Activated CD4-positive, alpha-beta T cell treated with anti-CD3 and anti-CD28 coated beads for 24 hours (primary cell): ENCODE data around the gene SMIM12.
"Not testable (repeated sequence)": the region's sequence is repeated elsewhere in the genome, so short reads cannot be mapped to it uniquely, and the experiment has no call there.

ENCODE experiments used
- DNase-seq, 2 donors: peaks; one replicate each; pipeline ENCODE4 v3.0.0-alpha.2; 2020; ENCODE audit warnings: low read depth in 2 of 2

SMIM12 gene

DNA sequence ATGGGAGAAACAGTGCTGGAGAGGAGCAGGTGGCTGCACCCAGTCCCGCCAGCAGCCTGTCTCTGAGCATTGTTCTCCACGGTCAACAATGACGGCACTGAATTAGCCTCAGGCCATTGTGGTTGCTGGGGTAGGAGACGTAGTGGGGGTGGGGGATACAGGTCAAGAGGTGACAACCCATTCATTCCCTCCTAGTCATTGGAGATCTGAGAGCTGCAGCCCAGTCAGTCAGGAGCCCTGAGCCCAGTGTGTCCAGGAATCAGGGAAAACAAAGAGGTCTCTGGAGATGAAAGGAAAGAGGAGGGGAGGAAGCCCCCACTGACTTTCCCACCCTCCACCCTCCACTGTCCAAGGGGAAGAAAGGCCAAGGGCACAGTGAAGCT, 15.3 kb downstream of the SMIM12 start:
- no peak for DNase-seq

DNA sequence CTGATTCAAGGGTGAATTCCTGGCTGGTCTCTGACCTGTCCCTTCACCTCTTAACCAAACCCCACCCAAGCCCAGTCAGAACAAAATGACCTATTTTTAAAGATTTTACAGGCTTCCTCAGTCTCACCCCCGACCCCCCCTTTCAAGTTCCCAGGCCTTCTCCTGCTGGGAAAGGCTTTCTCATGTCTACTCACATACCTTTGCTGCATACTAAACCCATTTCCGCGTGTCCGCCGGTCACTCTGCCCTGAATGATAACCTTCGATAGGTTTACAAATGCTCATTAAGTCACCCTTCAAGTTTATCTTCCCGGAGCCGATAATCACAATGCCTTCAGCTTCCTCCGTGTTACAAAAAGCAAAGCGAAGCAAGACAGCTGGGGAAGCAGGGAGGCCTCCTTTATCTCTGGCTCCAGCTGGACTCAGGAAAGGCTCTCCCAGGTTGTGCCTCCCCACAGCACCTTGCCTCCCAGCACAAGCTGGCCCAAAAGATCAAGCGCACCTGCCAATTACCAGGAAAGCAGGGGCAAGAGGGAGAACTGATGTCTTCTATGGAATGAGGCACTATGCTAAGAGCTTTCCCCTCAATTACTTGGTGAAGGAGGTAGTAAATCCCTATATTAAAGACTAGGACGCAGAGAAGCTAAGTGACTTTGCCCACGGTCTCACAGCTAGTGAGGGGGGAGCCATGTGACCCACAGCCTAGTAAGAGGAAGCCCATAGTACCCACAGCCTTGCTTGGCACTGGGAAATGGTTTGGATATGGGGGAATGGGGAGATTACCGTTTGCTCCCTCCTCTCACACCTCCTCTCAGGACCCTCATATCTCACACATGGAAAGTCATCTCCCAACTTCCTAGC, 15.9 kb downstream of the SMIM12 start:
- no peak for DNase-seq

DNA sequence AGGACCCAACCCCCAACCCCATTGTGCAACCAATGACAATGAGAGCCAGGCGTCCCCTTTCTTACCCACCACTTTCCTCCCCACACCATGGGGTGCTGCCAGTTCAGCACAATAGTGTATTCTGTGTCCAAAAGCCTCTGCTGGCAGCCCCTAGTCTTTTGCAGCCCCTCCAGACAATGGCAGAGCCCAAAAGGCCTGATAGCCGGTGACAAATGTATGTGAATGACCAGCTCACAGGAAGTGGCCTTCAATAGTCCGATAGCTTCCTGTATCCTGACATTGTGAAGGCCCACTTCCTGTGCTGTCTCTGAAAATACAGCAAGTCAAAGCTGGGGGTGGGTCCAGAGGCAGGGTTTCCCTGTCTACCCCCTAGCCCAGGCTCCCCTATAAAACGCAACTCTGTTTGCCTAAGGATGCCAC, 16.6 kb downstream of the SMIM12 start:
- DNase-seq = no peak

DNA sequence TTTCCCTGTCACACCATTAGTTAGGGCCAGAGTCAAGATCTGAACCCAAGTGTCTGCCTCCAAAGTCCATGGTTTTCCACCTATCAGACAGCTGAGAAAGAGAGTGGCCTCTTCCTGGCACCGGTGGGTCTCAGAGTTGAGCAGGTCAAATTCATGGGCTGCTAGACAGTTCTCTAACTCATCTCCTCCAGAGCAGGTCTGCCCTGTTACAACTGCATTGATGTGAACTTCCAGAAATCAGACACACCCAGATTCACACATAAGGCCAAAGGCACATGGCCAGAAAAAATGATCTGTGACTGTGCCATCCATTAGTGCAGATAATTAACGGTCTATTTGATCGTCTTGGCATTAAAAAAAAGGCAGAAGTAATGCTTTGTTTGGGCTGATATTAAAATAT, 17.5 kb downstream of the SMIM12 start:
- no peak for DNase-seq

DNA sequence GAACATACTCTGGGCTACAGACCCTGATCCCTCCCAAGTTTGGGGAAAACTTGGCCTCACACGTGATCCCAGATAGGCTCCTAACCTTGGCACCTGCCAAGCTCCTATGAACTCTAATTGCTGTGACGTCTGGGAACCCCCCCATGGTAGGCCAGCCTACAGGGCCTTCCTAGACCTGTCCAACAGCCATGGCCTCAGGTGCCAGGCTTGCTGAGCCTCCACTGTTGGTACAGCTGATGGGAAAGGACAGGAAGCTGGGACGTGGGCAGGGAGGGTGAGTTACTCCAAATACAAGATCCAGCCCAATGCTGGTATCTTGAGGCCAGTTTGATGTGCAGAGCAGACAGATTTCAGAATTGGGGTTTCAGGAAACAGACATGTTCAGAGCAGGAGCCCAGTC, 19.1 kb downstream of the SMIM12 start:
- no peak for DNase-seq

DNA sequence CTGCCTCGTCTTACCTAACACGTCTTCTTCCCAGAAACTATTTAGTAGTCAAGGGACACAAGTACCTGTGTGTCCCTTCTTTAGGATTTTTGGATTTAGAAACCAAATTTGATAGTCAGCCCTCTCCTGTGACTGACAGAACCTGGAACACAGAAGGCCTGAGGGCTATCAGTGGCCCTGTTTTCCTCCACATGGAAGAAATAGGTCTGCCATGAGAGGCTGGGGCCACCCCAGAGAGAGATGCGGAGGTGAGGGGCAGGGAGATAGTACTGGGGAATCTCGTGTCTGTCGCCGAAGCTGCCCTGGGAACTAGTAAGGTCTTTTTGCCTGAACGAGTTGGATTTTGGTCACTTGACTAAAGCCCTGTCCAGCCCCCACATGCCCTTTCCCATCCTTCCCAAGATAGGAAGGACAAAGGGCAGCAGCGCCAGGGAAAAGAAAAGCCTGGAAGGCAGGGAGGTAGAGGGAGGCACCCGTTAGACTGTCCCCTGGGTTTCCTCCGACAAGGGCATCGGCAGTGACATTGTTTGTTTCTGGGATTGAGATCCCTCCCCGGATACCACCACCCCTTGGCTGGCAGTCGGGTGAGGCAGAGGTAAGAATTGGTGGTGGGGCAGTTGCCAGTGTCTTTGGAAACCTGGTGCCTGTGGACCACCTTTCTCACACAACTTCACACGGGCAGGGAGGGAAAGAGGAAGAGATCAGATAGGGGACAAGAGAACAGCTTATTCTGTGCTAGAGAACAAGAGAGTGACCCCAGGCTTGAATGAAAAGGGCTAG, 19.8 kb downstream of the SMIM12 start:
- no peak for DNase-seq

DNA sequence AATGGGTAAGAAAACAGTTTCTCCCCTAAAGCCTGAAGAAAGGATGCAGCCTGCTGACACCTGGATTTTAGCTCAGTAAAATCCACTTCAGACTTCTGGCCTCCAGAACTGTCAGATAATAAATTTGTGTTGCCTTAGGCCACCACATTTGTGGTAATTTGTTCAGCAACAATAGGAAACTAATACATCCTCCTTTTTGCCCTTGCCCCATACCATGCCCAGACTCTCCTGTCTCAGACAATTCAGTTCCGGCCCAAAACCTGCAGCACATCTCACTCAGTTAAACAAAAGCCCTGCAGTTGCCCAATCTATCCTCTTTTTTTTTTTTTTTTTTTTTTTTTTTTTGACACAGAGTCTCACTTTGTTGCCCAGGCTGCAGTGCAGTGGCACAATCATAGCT, 25.8 kb downstream of the SMIM12 start:
- DNase-seq = no peak

DNA sequence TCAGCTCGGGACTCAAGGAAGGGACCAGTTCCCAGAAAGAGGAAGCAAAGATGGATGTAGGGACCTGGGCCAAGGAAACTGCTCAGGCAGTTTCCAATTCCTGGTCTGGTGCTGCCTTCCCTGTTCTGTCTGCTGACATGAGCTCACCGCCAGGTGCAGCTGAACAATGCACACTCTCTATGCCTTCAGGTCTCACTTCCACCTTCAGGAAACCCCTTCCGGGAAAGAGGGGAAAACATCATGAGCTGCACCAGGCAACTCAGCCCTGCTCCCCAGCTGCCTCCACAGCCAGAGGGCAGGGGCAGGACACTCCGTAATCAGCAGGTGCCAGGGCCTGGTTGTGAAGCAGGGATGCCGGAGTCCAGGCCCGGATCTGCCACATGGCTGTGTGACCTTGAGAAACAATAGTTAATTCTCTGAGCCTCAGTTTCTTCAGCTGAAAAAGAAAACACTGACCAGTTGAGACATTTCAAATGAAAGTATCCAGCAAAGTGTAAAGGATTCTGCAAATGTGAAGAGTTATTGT, 27.8 kb downstream of the SMIM12 start:
- DNase-seq = no peak

DNA sequence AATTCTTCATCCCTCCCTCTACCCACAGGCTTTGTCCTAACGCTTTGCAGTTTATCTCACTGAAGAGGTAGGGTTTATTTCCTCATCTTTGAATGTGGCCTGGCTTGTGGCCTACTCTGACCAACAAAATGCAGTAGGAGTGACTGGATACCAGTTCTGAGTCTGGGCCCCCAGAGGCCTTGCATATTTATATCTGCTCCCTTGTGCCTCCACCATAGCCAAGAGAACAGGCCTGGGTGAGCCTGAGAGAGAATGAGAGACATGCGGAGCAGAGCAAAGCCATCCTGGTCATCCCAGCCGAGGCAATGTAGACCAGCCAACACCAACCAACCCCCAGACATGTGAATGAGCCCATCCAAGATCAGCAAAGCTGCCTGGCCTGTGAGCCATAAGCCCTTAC, 30.3 kb downstream of the SMIM12 start:
- DNase-seq = no peak

DNA sequence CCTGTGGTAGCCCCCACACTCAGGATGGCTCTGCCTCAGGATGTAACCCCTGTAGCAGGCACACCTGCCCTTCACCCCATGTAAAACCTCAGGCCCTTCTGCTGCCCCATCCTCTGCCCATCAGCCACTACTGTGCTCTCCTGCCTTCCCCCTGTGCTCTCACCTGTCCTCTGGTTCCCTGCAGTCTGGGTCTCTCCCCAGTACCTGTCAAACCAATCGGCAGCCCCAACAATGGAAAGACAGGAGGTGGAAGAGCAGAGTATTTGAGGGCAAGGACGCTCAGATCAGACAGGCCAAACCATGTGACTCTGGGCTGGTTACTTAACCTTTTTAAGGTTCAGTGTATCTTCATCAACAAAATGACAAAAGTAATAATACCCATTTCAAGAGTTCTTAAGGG, 30.9 kb downstream of the SMIM12 start:
- no peak for DNase-seq

DNA sequence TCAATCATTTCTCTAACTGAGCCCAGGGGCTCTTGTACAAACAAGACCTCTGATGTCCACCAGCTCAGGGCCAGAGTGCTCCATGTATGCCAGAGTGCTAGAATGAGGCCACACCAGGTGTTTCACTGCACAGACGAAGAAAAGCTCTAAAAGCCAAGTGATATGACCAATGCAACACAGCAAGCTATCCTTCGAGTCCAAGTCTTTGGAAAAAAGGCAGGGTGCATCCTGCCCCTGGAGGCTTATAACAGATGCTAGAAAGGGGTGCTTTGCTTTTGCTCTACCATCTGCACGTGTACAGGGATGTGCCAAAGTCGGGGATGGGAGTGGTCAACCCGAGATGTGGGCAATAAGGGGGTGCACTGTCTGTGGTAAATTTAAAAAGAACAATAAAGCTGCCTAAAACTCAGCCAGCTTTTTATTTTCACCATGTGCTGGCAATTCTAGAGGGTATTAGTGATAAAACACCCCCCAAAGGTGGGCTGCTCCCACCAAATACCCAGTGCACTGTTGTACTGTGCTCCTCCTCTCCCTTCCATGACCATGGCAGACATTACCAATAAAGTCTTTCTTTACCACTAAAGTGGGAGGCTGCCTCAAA, 32.1 kb downstream of the SMIM12 start:
- no peak for DNase-seq

DNA sequence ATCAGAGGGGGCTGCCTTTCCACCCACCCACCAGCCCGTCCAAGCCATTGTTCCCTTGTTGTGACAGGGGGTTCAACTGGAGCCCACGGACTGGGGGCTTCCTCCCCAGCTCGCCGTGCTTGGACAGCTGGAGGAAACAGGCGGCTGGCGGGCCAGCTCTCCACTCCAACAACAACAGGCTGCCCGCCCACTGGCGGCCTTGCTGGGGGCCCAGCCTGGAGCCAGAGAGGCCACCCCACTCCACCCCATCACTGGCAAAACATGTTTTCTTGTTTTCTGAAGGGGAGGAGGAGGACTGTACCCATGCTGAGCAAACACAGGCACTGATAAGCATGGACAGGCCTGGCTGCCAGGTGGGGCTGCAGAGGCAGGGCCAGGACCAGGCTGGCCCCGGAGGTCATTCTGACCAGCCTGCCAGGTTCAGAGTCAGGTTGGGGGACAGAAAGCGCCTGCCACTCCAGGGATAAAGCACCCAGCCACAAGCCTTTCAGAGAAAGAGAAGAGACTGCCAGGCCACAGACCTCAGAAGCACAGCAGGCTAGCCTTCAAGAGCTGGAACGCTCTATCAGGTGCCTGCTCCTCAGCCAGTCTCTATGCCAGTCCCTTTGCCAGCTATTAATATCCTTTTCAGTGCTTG, 34.0 kb downstream of the SMIM12 start:
- no peak for DNase-seq

DNA sequence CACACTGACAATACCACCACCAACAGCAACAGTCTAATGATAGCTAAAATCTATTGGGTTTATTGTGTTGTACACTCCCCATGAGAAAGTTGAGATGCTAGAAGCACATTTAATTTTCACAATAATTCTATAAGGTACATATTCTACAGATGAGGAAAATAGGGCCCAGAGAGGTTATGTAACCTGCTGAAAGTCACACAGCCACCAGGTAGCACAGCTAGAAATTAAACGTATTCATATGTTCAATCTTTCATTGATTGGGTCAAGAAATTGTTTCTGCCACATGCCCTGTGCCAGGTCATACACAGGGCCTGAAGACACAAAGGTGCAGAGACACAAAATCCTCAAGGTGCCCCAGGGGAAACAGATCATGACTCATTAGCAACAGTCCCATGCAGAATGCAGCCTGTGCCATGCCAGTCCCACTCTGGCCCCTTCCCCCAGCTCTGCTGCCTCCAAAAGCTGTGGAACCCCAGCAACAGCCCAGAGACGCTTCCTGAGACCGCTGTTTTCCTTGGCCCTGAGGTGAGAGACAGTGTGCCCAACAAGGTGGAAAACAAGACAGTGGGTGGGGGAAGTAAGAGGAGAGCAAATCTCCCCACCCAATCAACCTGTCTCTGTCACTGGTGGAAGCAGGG, 34.6 kb downstream of the SMIM12 start:
- no peak for DNase-seq

DNA sequence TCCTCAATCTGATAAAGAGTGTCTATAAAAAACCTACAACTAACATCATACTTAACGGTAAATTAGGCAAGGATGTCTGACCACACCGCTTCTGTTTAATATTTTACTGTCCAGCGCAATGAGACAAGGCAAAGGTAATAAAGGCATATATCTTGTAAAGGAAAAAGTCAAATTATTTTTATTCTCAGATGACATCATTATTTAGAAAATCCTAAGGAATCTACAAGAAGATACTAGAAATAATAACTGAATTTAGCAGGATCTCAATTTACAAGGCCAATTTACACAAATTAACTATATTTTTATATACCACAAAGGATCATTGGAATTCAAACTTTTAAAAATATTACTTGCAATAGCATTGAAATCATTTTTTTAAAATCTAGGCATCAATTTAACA, 37.3 kb downstream of the SMIM12 start:
- no peak for DNase-seq

DNA sequence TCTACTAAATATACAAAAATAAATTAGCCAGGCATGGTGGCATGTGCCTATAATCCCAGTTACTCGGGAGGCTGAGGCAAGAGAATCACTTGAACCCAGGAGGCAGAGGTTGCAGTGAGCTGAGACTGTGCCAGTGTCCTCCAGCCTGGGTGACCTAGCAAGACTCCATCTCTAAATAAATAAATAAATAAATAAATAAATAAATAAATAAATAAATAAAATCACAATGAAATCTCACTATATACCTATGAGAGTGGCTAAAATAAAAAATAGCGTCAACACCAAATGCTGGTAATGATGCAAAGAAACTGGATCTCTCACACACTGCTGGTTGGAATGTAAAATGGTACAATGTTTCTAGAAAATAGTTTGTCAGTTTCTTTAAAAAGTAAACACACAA, 40.7 kb downstream of the SMIM12 start:
- not testable (repeated sequence) for DNase-seq

DNA sequence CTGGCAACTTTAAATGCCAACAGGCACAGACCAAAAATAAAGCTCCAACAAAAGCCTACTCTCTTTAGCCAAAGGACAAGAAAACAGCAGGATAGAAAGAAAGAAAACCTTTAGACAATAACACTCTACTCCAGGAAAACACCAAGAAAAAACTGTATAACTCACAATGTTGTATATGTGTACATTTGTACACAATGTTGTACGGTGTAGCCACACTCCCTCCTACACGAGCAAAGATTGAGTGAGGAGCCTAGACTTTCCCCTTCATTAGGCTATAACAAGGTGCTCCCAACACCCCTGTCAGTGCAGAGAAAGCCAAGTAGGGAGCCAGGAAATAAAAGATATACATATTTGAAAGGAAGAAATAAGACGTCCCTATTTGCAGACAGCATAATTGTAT, 42.8 kb downstream of the SMIM12 start:
- no peak for DNase-seq

DNA sequence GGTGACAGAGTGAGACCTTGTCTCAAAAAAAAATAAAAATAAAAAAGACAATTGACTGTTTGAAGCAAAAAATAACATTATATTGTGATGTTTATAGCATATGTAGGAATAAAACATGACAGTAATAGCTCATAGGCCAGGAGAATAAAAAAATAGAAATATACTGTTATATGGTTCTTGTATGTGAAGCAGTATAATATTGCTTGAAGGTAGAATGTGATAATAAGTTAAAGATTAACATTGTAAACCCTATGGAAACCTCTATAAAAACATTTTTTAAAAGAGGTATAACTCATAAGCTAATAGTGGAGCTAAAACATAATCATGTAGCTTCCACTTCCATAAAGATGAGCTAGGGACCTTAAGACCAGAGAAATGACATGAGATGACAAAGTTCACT, 43.2 kb downstream of the SMIM12 start:
- no peak for DNase-seq

DNA sequence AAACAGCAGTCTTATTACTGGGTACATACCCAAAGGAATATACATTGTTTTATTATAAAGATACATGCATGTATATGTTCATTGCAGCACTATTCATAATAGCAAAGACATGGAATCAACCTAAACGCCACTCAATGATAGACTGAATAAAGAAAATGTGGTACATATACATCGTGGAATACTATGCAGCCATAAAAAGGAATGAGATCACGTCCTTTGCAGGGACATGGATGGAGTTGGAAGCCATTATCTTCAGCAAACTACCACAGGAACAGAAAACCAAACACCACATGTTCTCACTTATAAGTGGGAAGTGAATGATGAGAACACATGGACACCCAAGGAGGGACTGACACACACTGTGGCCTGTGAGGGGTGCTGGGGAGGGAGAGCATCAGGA, 48.8 kb downstream of the SMIM12 start:
- not testable (repeated sequence) for DNase-seq

DNA sequence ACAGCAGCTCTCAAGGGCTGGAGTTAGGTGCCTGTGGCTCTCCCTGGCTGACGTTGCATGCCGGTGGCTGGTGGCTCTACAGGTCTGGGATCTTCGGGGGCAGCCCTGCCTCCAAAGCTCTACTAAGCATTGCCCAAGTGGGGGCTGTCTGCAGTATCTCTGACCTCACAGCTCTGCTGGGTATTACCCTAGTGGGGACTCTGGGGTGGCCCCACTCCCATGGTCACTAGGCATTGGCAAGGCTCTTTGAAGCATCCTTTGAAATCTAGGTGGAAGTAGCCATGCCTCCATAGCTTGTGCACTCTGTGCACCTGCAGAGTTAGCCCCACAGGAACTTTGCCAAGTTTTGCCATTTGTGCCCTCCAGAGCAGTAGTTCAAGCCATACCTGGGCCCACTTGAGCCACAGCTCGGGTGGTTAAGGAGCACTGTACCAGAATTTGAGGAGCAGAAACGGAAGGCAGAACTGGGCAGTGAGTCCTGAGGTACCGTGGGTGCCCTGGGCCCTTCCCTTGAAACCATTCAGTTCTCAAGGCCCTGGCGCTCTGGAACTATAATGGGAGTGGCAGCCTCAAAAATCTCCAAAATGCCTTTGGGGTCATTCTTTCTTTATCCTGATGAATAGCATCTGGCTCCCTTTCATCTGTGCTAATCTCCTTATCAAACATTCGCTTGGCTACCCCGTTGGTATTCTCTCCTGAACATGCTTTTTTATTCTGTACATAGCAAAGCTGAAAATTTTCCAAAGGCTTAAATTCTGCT, 51.3 kb downstream of the SMIM12 start:
- DNase-seq = no peak

DNA sequence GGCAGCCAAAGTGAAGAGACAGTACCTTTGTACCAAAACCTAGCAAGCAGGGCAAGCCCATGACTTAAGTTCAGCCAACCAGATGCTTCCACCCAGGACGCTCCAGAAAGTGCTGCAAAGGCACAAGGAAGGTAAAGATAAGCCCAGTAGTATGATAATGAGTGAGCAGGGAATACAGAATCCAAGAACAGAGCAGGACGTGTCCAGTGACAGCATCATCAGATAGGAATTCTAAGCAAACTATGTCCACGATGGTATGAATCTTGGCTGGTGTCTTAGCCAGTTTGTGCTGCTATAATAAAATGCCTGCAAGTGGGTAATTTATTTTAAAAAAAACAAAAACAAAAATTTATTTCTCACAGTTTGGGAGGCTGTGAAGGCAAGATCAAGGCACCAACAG, 53.2 kb downstream of the SMIM12 start:
- no peak for DNase-seq

DNA sequence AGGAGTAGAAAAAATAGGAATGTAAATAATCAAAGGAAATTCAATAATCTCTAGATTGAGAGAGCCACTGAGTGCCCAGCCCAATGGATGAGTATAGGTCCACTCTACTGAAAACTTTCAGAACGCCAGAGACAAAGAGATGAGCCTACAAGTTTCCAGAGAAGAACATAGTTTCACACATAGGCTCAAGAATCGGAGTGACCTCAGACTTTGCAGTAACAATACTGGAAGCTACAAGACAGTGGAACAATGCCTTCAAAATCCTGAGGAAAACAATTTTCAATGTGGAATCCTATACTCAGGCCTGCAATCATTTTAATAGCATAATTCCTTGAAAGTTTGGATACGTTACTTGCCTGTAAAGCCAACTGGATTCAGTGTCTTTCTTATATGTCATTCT, 55.8 kb downstream of the SMIM12 start:
- DNase-seq = no peak
